HG02642 (cell line): ENCODE measurements around the gene ANKRD9.

ENCODE experiments used
- ATAC-seq: cut with Tn5 transposase; IDR thresholded peaks from one replicate; pipeline ENCODE4 v1.9.1; 2021; ENCODE audit warnings: mild to moderate bottlenecking; ENCODE audit not compliant: unreplicated experiment, poor library complexity

ANKRD9 gene

GRCh38 chr14:102481371-102481770 is 28.2 kb downstream of the ANKRD9 start:
- no peak for ATAC-seq

- no peak for ATAC-seq
These were observed 29.8 kb downstream of the ANKRD9 start for GRCh38 chr14:102479777-102480176.

DNA sequence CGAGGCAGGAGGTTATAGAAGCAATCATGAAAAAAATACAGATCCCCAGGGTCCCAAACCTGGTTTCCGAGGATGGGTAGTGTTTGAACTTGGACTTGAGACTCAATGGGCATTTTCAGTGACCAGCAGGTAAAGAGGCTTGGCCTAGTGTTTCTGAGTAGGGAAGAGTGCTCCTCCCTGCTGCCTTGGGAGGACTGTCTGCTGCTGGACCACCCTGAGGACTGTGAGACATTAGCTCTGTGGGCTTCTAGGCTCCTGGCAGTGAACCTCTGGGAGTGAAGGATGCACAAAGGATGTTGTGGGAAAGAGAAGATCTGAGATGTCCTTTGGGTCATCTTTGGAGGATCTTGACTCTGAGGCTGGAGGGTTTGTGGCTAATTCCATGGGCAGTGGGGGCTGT is 30.5 kb downstream of the ANKRD9 start:
- no peak for ATAC-seq

DNA sequence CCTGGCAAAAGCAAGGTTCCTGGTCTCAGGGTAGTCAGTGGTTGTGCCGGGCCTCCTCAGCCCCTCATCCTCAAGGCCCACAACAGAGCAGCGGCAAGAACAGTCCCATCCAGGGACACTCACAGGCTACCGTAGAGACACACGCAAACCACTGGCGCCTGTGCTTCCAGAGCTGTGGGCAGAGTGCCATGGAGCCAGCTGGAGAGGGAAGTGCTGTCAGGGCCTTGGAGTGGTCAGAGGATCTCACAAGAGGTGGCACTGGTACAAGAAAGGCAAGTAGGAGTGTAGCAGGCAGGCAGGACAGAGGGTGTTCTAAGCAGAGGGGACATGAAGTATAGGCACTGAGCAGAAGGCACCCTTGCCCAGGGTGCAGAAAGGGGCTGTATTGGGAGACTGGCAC is 34.6 kb downstream of the ANKRD9 start:
- ATAC-seq = no peak

DNA sequence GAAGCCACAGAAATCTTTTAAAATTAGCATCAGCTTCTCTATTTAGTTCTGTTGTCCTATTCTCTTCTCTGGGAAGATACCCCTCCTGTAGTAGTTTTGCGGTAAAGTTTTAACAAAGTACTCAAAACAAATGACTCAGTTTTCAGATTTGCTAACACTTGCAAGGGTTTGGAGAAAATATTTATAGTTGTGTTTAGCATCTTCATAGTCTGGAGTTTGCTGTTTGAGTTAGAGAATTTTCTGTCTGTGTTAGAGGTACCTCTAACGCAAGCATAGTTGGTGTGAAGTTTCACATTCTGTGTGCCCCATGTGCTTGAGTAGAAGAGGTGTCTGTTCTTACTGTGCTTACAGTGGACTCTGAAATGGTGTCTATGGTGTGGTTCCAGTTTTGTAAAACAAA is 36.0 kb downstream of the ANKRD9 start:
- ATAC-seq = no peak

DNA sequence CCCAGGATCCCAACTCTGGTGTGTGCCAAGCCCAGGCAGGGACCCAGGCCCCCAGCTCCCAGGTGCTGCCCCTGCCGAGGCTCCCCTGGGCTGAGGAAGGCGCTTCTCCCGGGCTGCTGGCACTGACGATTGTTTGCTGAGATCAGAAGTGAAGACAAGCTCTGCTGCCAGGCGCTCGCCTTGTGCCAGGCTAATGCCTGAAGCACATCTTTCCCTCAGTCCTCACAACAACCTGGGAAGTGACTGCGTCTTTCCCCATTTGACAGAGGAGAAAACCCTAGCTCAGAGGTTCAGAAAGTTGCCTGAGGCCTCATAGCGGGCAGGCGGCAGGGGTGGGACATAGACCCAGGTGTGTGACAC is 36.8 kb downstream of the ANKRD9 start:
- no peak for ATAC-seq

GRCh38 chr14:102471921-102472790 is 37.4 kb downstream of the ANKRD9 start:
- ATAC-seq = no peak

DNA sequence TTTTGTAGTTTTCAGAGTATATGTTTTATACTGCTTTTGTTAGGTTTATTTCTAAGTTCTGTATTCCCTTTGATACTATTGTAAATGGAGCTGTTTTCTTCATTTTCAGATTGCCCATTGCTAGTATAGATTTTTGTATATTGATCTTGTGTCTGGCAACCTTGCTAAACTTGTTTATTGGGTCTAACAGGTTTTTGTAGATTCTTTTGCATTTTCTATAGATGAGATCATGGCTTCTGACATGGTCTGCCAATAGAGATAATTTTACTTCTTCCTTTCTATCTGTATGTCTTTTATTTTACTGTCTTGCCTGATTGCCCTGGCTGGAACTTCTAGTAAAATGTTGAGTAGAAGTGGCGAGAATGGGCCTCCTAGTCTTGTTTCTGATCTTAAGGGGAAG is 40.3 kb downstream of the ANKRD9 start:
- ATAC-seq = no peak

GRCh38 chr14:102464846-102465341 is 44.7 kb downstream of the ANKRD9 start:
- ATAC-seq = no peak

DNA sequence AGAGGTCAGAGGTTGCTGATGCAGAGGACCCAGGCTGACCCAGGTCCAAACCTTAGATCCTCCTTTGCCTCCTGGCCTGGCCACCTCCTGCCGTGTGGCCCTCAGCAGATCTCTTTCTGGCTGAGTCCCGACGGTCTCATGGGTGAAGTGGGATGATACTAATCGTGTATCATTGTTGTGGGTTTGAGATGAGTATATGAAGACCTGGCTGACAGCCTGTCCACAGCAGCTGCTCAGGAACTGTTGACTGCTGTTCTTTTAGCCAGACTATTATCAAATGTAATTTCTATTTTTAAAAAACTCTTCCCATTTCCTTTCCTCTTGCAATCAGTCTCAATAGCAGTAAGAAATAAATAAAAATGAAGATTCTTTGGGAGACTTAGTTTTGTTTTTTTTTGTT is 45.6 kb downstream of the ANKRD9 start:
- ATAC-seq = no peak

DNA sequence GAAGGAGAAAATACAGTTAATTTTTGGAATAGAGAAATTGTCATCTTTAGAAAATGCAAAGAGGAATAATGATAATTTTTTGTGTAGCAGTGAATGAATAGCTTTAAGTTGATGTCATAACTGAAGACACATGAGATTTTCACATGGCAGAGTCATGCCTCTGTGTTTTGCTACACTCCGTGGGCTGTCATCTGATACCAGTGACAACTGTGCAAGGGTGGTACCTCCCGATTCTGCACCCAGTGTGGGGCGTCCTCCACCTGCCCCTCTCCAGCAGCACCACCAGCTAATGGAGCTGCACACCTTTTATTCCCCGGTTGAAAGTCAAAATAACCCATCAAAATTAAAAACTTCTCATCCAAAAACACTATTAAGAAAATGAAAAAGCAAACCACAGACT is 47.2 kb downstream of the ANKRD9 start:
- no peak for ATAC-seq

DNA sequence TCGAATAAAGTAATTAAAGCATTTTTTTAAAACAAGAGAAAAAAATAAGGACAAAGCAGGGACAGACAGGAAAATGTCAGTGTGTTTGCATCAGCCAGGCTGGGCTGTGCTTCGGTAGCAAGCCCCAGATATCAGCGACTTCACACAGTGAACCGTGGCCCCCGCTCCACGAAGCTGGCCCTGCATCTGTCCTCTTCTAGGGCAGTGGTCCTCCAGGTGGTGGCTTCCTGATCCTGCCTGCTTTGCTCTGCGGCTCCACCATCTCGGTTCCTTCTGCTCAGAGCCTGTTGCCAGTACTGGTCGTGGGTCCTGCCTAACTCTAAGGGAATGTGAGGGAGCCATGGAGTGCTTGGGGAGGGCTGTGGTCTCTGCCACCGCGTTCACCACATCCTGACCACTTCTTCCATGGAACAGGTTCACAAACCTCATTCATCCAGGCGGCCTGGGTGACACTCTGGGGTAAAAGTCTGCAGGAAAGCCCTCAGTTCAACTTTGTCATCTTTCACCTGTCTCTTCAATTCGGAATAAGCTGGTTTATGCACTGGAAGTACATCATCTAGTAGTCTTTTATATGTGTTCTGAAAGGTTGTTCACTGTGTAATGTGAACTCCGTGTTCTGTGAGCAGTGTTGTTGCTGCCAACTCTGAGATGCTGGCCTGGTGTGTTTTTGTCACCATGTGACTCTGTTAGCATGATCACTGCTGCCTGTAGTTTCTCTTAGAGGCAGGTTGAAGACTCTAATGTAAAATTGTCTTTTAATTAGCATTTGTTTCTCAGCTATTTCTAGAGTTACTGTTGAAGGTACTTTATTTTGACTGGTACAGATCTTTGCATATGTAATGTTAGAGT is 47.9 kb downstream of the ANKRD9 start:
- ATAC-seq = no peak

DNA sequence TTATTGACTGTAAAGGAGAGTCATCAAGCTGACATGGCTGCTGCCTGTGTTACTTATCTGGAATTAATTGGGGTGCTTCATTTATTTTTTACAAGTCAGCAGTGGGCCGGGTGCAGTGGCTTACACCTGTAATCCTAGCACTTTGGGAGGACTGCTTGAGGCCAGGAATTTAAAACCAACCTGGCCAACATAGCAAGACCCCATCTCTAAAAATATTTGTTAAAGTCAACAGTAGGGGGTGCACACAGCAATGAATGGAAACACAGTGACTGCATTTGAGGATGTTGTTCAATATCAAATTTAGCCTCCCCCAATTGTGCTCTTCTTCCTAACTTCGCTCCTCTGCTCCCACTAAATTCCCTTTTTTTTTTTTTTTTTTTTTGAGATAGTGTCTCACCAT is 52.1 kb downstream of the ANKRD9 start:
- ATAC-seq = no peak

GRCh38 chr14:102454711-102455110 is 54.9 kb downstream of the ANKRD9 start:
- no peak for ATAC-seq

GRCh38 chr14:102452302-102452701 is 57.3 kb downstream of the ANKRD9 start:
- no peak for ATAC-seq
